ENCODE measurements around the gene GPR148. TPM values are rescaled to one million over a fixed set of nuclear protein-coding genes. Genes with fewer than 3 reads are reported as not detected.
"Not testable (repeated sequence)": the region's sequence is repeated elsewhere in the genome, so short reads cannot be mapped to it uniquely, and the experiment has no call there.

Gene GPR148
- total RNA-seq (not detected), polyA plus RNA-seq (not detected)
- long read RNA-seq, donor 1, result 0 reads
- long read RNA-seq, donor 2, result 0 reads
- long read RNA-seq, donor 3, result 0 reads
- long read RNA-seq, donor 4, result 0 reads
- long read RNA-seq, donor 5, result 0 reads

- ATAC-seq (ENCODE audit: insufficient read depth, low FRiP score) (no peak), DNase-seq (no peak)
- TF ChIP-seq CTCF (IDR thresholded peaks at IDR 0.05; ENCODE audit: control extremely low read depth, extremely low read depth), result no peak
- H3K36me3 ChIP-seq (ENCODE audit: control insufficient read depth in 4 of 4, insufficient read depth in 4 of 4, low read length in 4 of 4), result no peaks in the 10 kb centered on the region
- peak within 1 kb of the TSS in 1 of 2 donors; percentile 62 for H3K27ac ChIP-seq (ENCODE audit: low read depth in 1 of 2, low read length in 1 of 2)
- no peak within 1 kb of the TSS for H3K4me3 ChIP-seq
- peaks cover 0 to 6% (median 0%) of the 10 kb centered on the region in 3 donors for H3K27me3 ChIP-seq (ENCODE audit: control insufficient read depth in 3 of 3, insufficient read depth in 3 of 3, low read length in 2 of 3)
- H3K9ac ChIP-seq (ENCODE audit: insufficient read depth in 1 of 2, low read length in 2 of 2), result no peak within 1 kb of the TSS
- no peaks in the 10 kb centered on the region for H3K9me3 ChIP-seq (ENCODE audit: control insufficient read depth in 4 of 4, insufficient read depth in 3 of 4, low read length in 3 of 4)
- 78 to 84% methylated on average over 8 of the region's 8 CpGs for WGBS, 2 donors
- H3K4me1 ChIP-seq (ENCODE audit: control insufficient read depth in 5 of 5, insufficient read depth in 5 of 5, low read length in 5 of 5), result peaks cover 0 to 13% (median 0%) of the 10 kb centered on the region in 5 donors
Measured at GRCh38 chr2:130728549-130729316, at the start of gene GPR148. Gene GPR148 (plus strand): TSS chr2:130729070. CDS start chr2:130729152, 82 bp downstream.

- ATAC-seq (ENCODE audit: insufficient read depth, low FRiP score); H3K36me3 ChIP-seq (ENCODE audit: control insufficient read depth in 4 of 4, insufficient read depth in 4 of 4, low read length in 4 of 4); H3K27ac ChIP-seq (ENCODE audit: low read depth in 1 of 2, low read length in 1 of 2); H3K9ac ChIP-seq (ENCODE audit: insufficient read depth in 1 of 2, low read length in 2 of 2); H3K9me3 ChIP-seq (ENCODE audit: control insufficient read depth in 4 of 4, insufficient read depth in 3 of 4, low read length in 3 of 4); H3K4me1 ChIP-seq (ENCODE audit: control insufficient read depth in 5 of 5, insufficient read depth in 5 of 5, low read length in 5 of 5); H3K4me3 ChIP-seq; H3K27me3 ChIP-seq (ENCODE audit: control insufficient read depth in 3 of 3, insufficient read depth in 3 of 3, low read length in 2 of 3); DNase-seq: not testable (repeated sequence)
- 42 to 54% methylated on average over 14 to 27 of the region's 35 CpGs for WGBS, 2 donors
Measured at GRCh38 chr2:130692041-130692770, 36.7 kb upstream of the GPR148 start.

- H3K27me3 ChIP-seq (ENCODE audit: control insufficient read depth in 3 of 3, insufficient read depth in 3 of 3, low read length in 2 of 3); H3K36me3 ChIP-seq (ENCODE audit: control insufficient read depth in 4 of 4, insufficient read depth in 4 of 4, low read length in 4 of 4); H3K4me1 ChIP-seq (ENCODE audit: control insufficient read depth in 5 of 5, insufficient read depth in 5 of 5, low read length in 5 of 5); H3K9ac ChIP-seq (ENCODE audit: insufficient read depth in 1 of 2, low read length in 2 of 2); H3K4me3 ChIP-seq; H3K9me3 ChIP-seq (ENCODE audit: control insufficient read depth in 4 of 4, insufficient read depth in 3 of 4, low read length in 3 of 4); H3K27ac ChIP-seq (ENCODE audit: low read depth in 1 of 2, low read length in 1 of 2): not testable (repeated sequence)
- 3 to 5% methylated on average over 28 to 37 of the region's 37 CpGs for WGBS, 2 donors
- peak; percentile 41 for ATAC-seq (ENCODE audit: insufficient read depth, low FRiP score)
- peak; percentile 0 to 16 (median 6) for DNase-seq
Measured at GRCh38 chr2:130693474-130693873, 35.4 kb upstream of the GPR148 start.

- H3K4me3 ChIP-seq; H3K36me3 ChIP-seq (ENCODE audit: control insufficient read depth in 4 of 4, insufficient read depth in 4 of 4, low read length in 4 of 4); H3K27me3 ChIP-seq (ENCODE audit: control insufficient read depth in 3 of 3, insufficient read depth in 3 of 3, low read length in 2 of 3); DNase-seq; H3K9ac ChIP-seq (ENCODE audit: insufficient read depth in 1 of 2, low read length in 2 of 2); H3K4me1 ChIP-seq (ENCODE audit: control insufficient read depth in 5 of 5, insufficient read depth in 5 of 5, low read length in 5 of 5); ATAC-seq (ENCODE audit: insufficient read depth, low FRiP score); H3K9me3 ChIP-seq (ENCODE audit: control insufficient read depth in 4 of 4, insufficient read depth in 3 of 4, low read length in 3 of 4); H3K27ac ChIP-seq (ENCODE audit: low read depth in 1 of 2, low read length in 1 of 2): not testable (repeated sequence)
- 64 to 66% methylated on average over 3 of the region's 3 CpGs for WGBS, 2 donors
Measured at GRCh38 chr2:130703250-130703649, 25.6 kb upstream of the GPR148 start.

- not testable (repeated sequence) for H3K27me3 ChIP-seq (ENCODE audit: control insufficient read depth in 3 of 3, insufficient read depth in 3 of 3, low read length in 2 of 3); H3K9ac ChIP-seq (ENCODE audit: insufficient read depth in 1 of 2, low read length in 2 of 2); ATAC-seq (ENCODE audit: insufficient read depth, low FRiP score); H3K36me3 ChIP-seq (ENCODE audit: control insufficient read depth in 4 of 4, insufficient read depth in 4 of 4, low read length in 4 of 4); H3K4me3 ChIP-seq; H3K27ac ChIP-seq (ENCODE audit: low read depth in 1 of 2, low read length in 1 of 2); H3K9me3 ChIP-seq (ENCODE audit: control insufficient read depth in 4 of 4, insufficient read depth in 3 of 4, low read length in 3 of 4); H3K4me1 ChIP-seq (ENCODE audit: control insufficient read depth in 5 of 5, insufficient read depth in 5 of 5, low read length in 5 of 5); DNase-seq
- WGBS, 2 donors, result no CpG with 5 or more reads among the region's 2 CpGs
Measured at GRCh38 chr2:130714795-130715194, 14.1 kb upstream of the GPR148 start.
